ENCODE measurements around the gene ELOVL7.

DNA sequence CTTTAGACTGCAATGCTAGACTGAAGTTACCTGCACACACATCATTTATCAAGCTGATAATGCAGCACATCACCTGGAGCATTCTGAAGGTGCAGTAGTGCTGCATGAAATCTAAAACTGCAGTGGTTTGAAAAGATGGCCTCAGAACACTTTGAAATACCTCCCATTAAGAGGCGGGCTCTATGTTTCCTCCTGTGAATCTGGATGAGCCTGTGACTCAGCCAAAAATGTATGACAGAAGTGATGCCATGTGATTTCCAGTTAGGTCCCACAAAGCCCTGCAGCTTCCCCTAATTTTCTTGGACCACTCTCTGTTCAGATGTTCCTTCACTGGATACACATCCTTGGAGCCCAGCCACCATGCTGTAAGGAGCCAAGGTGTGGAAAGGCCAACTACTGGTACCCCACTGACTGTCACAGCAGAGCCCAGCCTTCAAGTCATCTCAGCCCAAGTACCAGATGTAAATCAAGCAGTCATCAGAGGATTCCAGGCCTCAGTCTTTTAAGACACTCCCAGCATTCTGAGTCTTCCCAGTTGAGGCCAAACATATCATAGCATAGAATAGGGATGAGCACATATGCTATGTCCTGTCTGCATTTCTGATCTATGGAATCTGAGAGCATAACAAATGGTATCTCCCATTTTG lies 116.9 kb downstream of the ELOVL7 start:
- TF ChIP-seq, protein P1, sequence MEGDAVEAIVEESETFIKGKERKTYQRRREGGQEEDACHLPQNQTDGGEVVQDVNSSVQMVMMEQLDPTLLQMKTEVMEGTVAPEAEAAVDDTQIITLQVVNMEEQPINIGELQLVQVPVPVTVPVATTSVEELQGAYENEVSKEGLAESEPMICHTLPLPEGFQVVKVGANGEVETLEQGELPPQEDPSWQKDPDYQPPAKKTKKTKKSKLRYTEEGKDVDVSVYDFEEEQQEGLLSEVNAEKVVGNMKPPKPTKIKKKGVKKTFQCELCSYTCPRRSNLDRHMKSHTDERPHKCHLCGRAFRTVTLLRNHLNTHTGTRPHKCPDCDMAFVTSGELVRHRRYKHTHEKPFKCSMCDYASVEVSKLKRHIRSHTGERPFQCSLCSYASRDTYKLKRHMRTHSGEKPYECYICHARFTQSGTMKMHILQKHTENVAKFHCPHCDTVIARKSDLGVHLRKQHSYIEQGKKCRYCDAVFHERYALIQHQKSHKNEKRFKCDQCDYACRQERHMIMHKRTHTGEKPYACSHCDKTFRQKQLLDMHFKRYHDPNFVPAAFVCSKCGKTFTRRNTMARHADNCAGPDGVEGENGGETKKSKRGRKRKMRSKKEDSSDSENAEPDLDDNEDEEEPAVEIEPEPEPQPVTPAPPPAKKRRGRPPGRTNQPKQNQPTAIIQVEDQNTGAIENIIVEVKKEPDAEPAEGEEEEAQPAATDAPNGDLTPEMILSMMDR (IDR thresholded peaks at IDR 0.05) = no peak
- TF ChIP-seq POLR2A (IDR thresholded peaks at IDR 0.05) = no peak

Data from right lobe of liver (tissue), 4 donors.